HUES6 (cell line): ENCODE data around the gene CRYAA.
"Not testable (repeated sequence)": the region's sequence is repeated elsewhere in the genome, so short reads cannot be mapped to it uniquely, and the experiment has no call there.

Source experiments
- H3K27ac ChIP-seq: 2 replicates; pipeline ENCODE4 v1.7.0; 2013; ENCODE audit warnings: low read depth, mild to moderate bottlenecking, low read length, inconsistent platforms
- H3K27me3 ChIP-seq: 2 replicates; pipeline ENCODE4 v1.6.1; 2013; ENCODE audit warnings: low read length; ENCODE audit not compliant: control insufficient read depth, insufficient read depth
- H3K36me3 ChIP-seq: 2 replicates; pipeline ENCODE4 v1.6.1; 2013; ENCODE audit warnings: low read length; ENCODE audit not compliant: control insufficient read depth, insufficient read depth
- H3K4me1 ChIP-seq: 2 replicates; pipeline ENCODE4 v1.6.1; 2013; ENCODE audit warnings: low read length; ENCODE audit not compliant: control insufficient read depth, insufficient read depth
- H3K4me3 ChIP-seq: 2 replicates; pipeline ENCODE4 v1.5.1; 2013; ENCODE audit warnings: low read depth, low read length
- H3K9ac ChIP-seq: one replicate; pipeline ENCODE4 v1.6.1; 2013; ENCODE audit warnings: mild to moderate bottlenecking, low read length
- H3K9me3 ChIP-seq: 2 replicates; pipeline ENCODE4 v1.6.1; 2013; ENCODE audit warnings: low read depth, low read length; ENCODE audit not compliant: control insufficient read depth, insufficient read depth

The CRYAA gene

DNA sequence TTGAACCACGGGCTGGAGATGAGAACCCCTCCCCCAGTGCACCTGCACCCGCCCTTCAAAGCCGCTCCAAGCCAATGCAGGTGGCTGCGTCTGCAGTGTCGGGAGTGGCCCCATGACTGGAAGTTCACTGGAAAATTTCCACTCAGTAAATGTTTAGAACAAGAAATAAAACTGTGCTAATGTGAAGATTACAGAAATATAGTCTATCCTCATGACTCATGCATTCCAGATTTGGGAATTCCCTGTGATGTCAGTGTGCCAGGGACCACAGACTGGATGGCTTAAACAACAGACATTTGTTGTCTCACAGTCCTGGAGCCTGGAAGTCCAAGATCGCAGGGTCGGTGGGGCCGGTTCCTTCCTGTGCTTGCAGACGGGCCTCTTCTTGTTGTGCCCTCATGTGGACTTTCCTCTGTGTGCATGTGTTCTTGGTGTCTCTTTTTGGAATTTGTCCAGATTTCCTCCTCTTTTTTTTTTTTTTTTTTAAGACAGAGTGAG lies 6.1 kb upstream of the CRYAA start:
- H3K4me1 ChIP-seq, H3K4me3 ChIP-seq, H3K9me3 ChIP-seq, H3K9ac ChIP-seq, H3K27me3 ChIP-seq, H3K27ac ChIP-seq, H3K36me3 ChIP-seq: not testable (repeated sequence)

DNA sequence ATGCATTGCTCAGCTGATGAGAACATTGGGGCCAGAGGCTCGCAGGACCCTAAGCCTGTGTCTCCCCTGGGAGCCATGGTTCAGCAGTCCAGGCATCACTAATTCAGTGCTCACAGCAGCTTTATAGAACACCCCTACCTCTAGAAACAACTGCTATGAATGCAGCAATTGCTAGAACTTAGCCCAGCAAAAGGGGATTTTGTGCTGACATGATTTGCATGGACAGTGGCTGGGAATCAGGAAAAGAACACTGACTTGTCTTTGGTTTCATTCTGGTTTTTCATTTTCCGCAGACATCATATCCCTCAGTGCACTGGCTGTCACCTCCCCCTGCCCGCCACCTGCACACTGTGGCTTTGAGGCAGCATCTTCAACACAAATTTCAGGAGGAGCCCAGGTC lies 4.0 kb upstream of the CRYAA start:
- H3K4me3 ChIP-seq, H3K4me1 ChIP-seq, H3K9me3 ChIP-seq, H3K27ac ChIP-seq, H3K9ac ChIP-seq, H3K36me3 ChIP-seq, H3K27me3 ChIP-seq: not testable (repeated sequence)

DNA sequence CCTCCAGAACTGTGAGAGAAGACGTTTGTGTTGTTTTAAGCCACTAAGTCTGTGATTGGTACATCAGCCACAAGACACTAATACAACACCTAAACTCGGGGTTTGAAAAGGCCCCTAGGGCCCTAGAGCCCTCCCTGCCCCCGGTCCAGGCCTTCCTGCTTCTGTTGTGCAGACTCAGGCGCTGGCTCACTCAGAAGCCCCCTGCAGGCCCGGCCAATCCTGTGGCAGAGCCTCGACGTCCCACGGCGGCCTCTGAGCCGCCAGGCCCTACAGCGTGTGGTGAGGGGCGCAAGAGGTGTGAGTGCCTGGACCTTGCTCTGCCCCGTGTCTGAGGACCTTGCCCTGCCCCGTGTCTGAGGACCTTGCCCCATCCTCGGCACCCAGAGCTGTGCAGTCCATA lies 3.1 kb upstream of the CRYAA start:
- not testable (repeated sequence) for H3K9me3 ChIP-seq, H3K36me3 ChIP-seq, H3K4me3 ChIP-seq, H3K27ac ChIP-seq, H3K4me1 ChIP-seq, H3K27me3 ChIP-seq, H3K9ac ChIP-seq

DNA sequence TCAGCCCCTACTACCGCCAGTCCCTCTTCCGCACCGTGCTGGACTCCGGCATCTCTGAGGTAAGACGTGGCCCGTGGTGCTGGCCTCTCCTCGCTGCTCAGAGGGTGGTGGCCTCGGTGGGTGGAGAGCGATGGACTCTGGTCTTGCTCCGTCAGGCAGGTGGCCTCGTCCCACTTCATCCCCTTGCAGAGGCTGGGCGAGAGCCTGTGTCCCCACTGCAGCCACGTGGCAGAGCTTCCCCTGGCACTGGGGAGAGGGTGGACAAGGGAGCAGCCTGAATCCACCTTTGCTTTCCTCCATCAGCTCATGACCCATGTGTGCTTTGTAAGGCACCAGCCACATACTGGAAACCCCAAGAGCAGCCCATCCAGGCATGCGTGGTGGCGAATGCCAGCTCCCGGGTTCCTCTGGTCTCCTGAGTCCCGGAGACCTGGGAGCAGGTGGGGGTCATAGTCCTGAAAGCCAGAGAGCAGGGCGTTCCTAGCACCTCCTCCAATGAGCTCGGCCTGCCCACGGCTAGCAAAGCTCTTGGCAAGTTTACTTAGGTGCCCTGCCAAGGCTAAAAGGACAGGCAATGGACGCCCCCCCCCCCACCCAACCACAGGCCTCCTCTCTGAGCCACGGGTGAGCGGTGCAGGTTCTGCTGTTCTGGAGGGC lies 550 bp downstream of the CRYAA start:
- not testable (repeated sequence) for H3K36me3 ChIP-seq, H3K9me3 ChIP-seq

DNA sequence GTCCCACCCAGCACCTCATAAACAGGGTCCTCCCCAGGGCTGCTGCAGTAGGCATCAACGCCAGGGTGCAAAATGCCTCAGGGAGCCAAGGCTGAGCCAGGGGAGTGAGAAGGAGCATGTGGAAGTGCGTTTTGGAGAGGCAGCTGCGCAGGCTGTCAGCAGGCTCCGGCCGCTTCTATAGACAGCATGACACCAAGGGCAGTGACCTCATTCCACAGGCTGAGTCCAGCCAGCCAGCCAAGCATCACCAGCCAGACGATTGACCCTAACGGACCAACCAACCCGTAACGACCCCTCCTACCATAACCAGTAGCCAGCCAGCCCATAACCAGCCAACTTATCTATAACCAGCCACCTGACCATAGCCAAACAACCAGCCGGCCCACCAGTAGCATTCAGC lies 1.1 kb downstream of the CRYAA start:
- H3K9me3 ChIP-seq, H3K4me3 ChIP-seq, H3K9ac ChIP-seq, H3K27ac ChIP-seq, H3K36me3 ChIP-seq, H3K27me3 ChIP-seq, H3K4me1 ChIP-seq: not testable (repeated sequence)

More for the DNA sequence above, 550 bp downstream of the CRYAA start:
- H3K27ac ChIP-seq, H3K4me1 ChIP-seq, H3K4me3 ChIP-seq, H3K9ac ChIP-seq, H3K27me3 ChIP-seq: not testable (repeated sequence)

DNA sequence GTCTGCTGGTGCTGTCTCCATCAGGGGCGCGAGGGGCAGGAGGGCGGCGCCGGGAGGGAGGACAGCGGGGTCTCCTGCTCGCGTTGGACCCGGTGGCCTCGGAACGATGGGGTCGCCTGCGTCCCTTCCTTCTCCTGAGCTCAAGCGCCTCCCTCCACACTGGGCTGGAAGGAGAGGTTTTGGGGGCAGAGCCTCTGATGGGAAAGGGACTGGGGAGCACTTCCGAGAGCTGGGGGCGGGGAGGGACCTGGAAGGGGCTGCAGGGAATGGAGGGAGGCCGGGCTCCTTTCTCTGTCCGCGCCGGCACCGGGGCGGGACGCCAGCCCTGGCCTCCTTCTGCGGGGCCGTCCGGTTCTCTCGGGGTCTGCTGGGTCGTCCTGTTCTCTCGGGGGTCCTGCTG lies 4.0 kb downstream of the CRYAA start:
- H3K4me3 ChIP-seq, H3K4me1 ChIP-seq, H3K9me3 ChIP-seq, H3K27me3 ChIP-seq, H3K36me3 ChIP-seq, H3K27ac ChIP-seq, H3K9ac ChIP-seq: not testable (repeated sequence)

DNA sequence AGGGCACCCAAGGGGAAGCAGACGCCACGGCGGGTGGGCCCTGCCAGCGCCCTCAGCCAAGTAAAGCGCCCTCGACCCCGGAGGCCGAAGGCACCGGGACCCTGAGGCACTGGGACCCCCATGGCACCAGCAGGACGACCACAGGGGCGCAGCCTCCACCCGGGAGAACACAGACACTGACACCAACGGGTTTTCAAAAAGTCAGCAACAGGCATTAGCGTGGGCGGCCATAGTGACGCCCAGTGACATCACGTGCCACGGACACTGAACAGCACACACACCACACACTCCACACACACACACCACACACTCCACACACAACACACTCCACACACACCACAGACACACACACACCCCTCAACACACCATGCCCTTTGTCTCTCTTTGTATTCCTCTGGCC lies 4.6 kb downstream of the CRYAA start:
- not testable (repeated sequence) for H3K27me3 ChIP-seq

DNA sequence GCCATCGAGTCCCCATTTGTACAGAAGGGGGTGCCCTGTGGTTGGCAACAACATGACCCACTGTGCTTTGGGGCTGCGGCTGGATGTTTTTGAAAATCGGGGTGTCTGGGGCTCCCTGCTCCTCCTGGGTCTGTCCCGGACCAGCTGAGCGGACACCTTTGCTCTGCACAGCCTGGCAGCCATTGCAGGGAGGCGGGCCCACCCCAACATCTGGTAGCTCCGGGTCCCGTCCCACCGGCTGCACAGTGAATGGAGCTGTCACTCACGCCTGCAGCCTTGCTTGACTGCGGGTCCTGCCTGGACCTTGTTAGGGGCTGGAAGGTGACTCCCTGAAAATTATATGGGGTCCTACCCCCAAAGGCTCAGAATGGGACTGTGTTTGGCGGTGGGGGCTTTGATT lies 5.1 kb downstream of the CRYAA start:
- not testable (repeated sequence) for H3K9ac ChIP-seq, H3K4me1 ChIP-seq, H3K4me3 ChIP-seq, H3K27me3 ChIP-seq, H3K27ac ChIP-seq, H3K36me3 ChIP-seq, H3K9me3 ChIP-seq

More for the DNA sequence above, 4.6 kb downstream of the CRYAA start:
- not testable (repeated sequence) for H3K9me3 ChIP-seq, H3K4me3 ChIP-seq, H3K36me3 ChIP-seq, H3K4me1 ChIP-seq, H3K27ac ChIP-seq, H3K9ac ChIP-seq

DNA sequence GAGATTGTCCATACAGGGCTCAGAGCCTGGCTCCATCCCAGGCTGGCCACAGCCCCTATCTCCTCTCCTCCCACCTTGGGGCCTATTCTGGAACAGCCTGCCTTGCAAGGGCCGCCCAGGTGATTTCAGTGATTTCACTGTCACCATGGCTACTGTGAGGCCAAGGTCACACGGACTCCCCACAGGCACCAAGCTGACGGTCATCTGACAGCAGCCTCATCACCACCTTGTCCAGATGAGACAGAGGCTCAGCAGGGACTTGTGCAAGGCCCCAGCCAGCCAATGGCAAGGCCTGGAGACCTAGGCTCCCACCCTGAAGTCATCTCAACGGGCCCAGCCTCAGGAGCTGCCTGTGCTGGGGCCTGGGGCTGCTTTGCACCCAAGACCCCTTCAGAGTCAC lies 6.2 kb downstream of the CRYAA start:
- not testable (repeated sequence) for H3K4me1 ChIP-seq, H3K27me3 ChIP-seq, H3K4me3 ChIP-seq, H3K9me3 ChIP-seq, H3K36me3 ChIP-seq, H3K9ac ChIP-seq, H3K27ac ChIP-seq

DNA sequence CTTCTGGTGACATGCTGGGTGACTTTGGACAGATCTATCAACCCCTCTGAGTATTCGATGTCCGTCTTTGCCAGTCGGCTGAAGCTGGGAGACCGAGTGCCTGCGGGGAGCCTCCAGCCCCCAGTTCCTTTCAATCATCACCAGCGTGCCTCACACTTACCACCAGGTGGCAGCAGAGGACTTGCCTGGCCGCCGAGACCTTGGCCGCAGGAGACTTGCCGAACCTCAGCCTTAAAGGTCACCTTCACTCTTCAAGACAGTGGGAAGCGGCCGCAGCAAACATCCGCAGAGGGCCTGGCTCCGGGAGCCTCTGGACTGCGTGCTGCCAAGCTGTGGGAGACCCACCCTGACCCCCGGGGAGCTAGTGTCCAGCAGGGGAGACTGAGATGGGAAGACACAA lies 7.8 kb downstream of the CRYAA start:
- H3K9ac ChIP-seq, H3K27ac ChIP-seq, H3K4me1 ChIP-seq, H3K9me3 ChIP-seq, H3K4me3 ChIP-seq, H3K27me3 ChIP-seq, H3K36me3 ChIP-seq: not testable (repeated sequence)

DNA sequence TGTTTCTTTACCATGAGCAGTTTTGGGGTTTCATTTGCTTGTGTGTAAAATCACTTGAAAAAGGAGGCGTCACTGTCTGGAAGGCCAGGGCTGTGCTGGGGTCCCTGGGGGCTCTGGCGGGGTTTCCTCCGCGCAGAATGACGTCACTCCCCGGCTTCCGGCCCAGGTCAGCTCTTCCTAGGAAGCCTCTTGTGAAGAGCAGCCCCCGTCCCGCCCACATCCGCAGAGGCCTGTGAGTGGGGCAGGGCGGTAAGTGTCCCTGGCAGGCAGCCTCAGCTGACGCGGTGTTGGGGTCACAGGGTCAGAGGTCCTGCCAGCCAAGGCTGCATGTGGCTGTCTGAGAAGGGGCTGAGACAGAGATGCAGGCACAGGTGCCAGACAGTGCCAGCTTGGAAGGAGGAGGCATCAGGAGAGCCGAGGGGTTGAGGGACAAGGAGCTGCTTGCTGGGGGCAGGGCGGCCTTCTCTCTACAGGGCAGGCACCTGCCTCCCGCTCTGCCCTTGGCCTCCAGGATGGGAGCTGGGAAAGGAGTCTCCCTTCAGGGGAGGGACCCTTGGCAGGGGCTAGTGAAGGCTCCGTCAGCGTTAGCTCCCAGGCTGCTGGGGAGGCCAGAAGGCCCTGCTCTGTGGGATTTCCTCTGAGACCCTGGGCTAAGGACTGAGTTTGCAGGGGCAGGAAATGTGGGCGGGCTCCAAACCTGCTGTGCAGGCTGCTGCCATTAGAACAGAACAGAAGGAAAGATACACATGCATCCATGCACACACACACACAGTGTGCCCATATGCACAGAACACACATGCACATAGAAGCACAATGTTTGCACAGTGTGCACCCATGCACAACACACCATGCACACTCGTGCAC lies 8.5 kb downstream of the CRYAA start:
- not testable (repeated sequence) for H3K36me3 ChIP-seq, H3K9ac ChIP-seq, H3K9me3 ChIP-seq, H3K4me3 ChIP-seq, H3K27ac ChIP-seq, H3K4me1 ChIP-seq, H3K27me3 ChIP-seq
